HEK293 (cell line): ENCODE data around the gene IL24.

Experiments
- CTCF ChIA-PET: fragments of 350-600 bp; formaldehyde crosslinking; extraction: SDS; loops from one replicate; lab custom pipeline; 2021; ENCODE audit warnings: antibody characterized with exemption; lab: Yijun Ruan, JAX
- POLR2A ChIA-PET: fragments of 300-600 bp; formaldehyde crosslinking; extraction: SDS; loops from one replicate; lab custom pipeline; 2020; ENCODE audit warnings: antibody characterized with exemption, inconsistent platforms; lab: Yijun Ruan, JAX
- H3K27ac ChIP-seq: fragments of 200-500 bp; sonication (Bioruptor generic); 2 replicates; pipeline ENCODE4 v1.5.1; 2014; ENCODE audit warnings: low read depth, low read length, control low read depth, inconsistent platforms; ENCODE audit errors: extremely low read depth
- H3K36me3 ChIP-seq, 2 experiments: fragments of 200-500 bp in 1 of 2; sonication (Bioruptor generic) in 1 of 2; 1 replicate in 1 of 2; 2 replicates in 1 of 2; pipeline ENCODE4 v1.5.1; 2014 to 2017; ENCODE audit warnings: inconsistent platforms in 2 of 2, low read length in 2 of 2; ENCODE audit not compliant: control insufficient read depth in 2 of 2, insufficient read depth in 1 of 2
- H3K4me1 ChIP-seq: fragments of 200-500 bp; sonication (Bioruptor generic); 2 replicates; pipeline ENCODE4 v1.5.1; 2014; ENCODE audit warnings: mild to moderate bottlenecking, low read length, inconsistent platforms; ENCODE audit not compliant: control insufficient read depth, insufficient read depth
- H3K4me3 ChIP-seq: 2 replicates; pipeline ENCODE4 v1.5.1; 2011; ENCODE audit warnings: low read depth, mild to moderate bottlenecking, control low read depth, low read length, moderate library complexity
- H3K9me3 ChIP-seq: fragments of 200-500 bp; sonication (Bioruptor generic); 2 replicates; pipeline ENCODE4 v1.5.1; 2014; ENCODE audit warnings: low read depth, low read length, inconsistent platforms; ENCODE audit not compliant: control insufficient read depth, insufficient read depth
- CTCF ChIP-seq: fragments of 450-650 bp; formaldehyde crosslinking; IDR thresholded peaks from 2 replicates; pipeline ENCODE4 v1.5.1; 2016; ENCODE audit warnings: missing biosample characterization, missing genetic modification characterization
- GLI2 ChIP-seq: fragments of 450-650 bp; formaldehyde crosslinking; IDR thresholded peaks from 2 replicates; pipeline ENCODE4; 2017; ENCODE audit warnings: missing biosample characterization, missing genetic modification characterization, low read depth, borderline replicate concordance
- KLF16 ChIP-seq: fragments of 450-650 bp; formaldehyde crosslinking; IDR thresholded peaks from 2 replicates; pipeline ENCODE4 v1.5.1; 2017; ENCODE audit warnings: missing biosample characterization, missing genetic modification characterization
- KLF7 ChIP-seq: fragments of 450-650 bp; formaldehyde crosslinking; IDR thresholded peaks from 2 replicates; pipeline ENCODE4 v1.5.1; 2016; ENCODE audit warnings: missing biosample characterization, missing genetic modification characterization, borderline replicate concordance
- PRDM1 ChIP-seq: fragments of 450-650 bp; formaldehyde crosslinking; IDR thresholded peaks from 2 replicates; pipeline ENCODE4; 2016; ENCODE audit warnings: missing biosample characterization, missing genetic modification characterization
- REST ChIP-seq: fragments of 450-650 bp; formaldehyde crosslinking; IDR thresholded peaks from 2 replicates; pipeline ENCODE4 v1.5.1; 2016; ENCODE audit warnings: missing biosample characterization, missing genetic modification characterization
- ZBTB17 ChIP-seq: fragments of 450-650 bp; formaldehyde crosslinking; IDR thresholded peaks from 2 replicates; pipeline ENCODE4 v1.5.1; 2016; ENCODE audit warnings: missing biosample characterization, missing genetic modification characterization
- ZFP3 ChIP-seq: fragments of 450-650 bp; formaldehyde crosslinking; IDR thresholded peaks from 2 replicates; pipeline ENCODE4 v1.5.1; 2016; ENCODE audit warnings: low read depth, missing biosample characterization, missing genetic modification characterization
- ZNF155 ChIP-seq: fragments of 450-650 bp; formaldehyde crosslinking; IDR thresholded peaks from 2 replicates; pipeline ENCODE4 v1.5.1; 2016; ENCODE audit warnings: missing biosample characterization, missing genetic modification characterization
- ZNF19 ChIP-seq: fragments of 450-650 bp; formaldehyde crosslinking; IDR thresholded peaks from 2 replicates; pipeline ENCODE4; 2016; ENCODE audit warnings: missing biosample characterization, missing genetic modification characterization, low read depth
- ZNF202 ChIP-seq: fragments of 450-650 bp; formaldehyde crosslinking; IDR thresholded peaks from 2 replicates; pipeline ENCODE4 v1.5.1; 2016; ENCODE audit warnings: missing biosample characterization, missing genetic modification characterization, borderline replicate concordance
- ZNF214 ChIP-seq: fragments of 450-650 bp; formaldehyde crosslinking; IDR thresholded peaks from 2 replicates; pipeline ENCODE4 v1.5.1; 2017; ENCODE audit warnings: missing biosample characterization, mild to moderate bottlenecking, missing genetic modification characterization, borderline replicate concordance
- ZNF362 ChIP-seq: fragments of 450-650 bp; formaldehyde crosslinking; IDR thresholded peaks from 2 replicates; pipeline ENCODE4 v1.5.1; 2016; ENCODE audit warnings: missing biosample characterization, missing genetic modification characterization
- ZNF391 ChIP-seq: fragments of 450-650 bp; formaldehyde crosslinking; IDR thresholded peaks from 2 replicates; pipeline ENCODE4 v1.5.1; 2016; ENCODE audit warnings: low read depth, missing biosample characterization, missing genetic modification characterization, borderline replicate concordance
- ZNF501 ChIP-seq: fragments of 450-650 bp; formaldehyde crosslinking; IDR thresholded peaks from 2 replicates; pipeline ENCODE4 v1.5.1; 2016; ENCODE audit warnings: missing biosample characterization, missing genetic modification characterization
- ZNF558 ChIP-seq: fragments of 450-650 bp; formaldehyde crosslinking; IDR thresholded peaks from 2 replicates; pipeline ENCODE4 v1.5.1; 2016; ENCODE audit warnings: missing biosample characterization, missing genetic modification characterization
- ZNF600 ChIP-seq: fragments of 450-650 bp; formaldehyde crosslinking; IDR thresholded peaks from 2 replicates; pipeline ENCODE4 v1.5.1; 2016; ENCODE audit warnings: missing biosample characterization, missing genetic modification characterization
- ZNF654 ChIP-seq: fragments of 450-650 bp; formaldehyde crosslinking; IDR thresholded peaks from 2 replicates; pipeline ENCODE4 v1.5.1; 2016; ENCODE audit warnings: low read depth, missing biosample characterization, missing genetic modification characterization
- ZNF660 ChIP-seq: fragments of 450-650 bp; IDR thresholded peaks from 2 replicates; pipeline ENCODE4 v1.5.1; 2018; ENCODE audit warnings: missing biosample characterization, mild to moderate bottlenecking, missing genetic modification characterization

The IL24 gene

DNA sequence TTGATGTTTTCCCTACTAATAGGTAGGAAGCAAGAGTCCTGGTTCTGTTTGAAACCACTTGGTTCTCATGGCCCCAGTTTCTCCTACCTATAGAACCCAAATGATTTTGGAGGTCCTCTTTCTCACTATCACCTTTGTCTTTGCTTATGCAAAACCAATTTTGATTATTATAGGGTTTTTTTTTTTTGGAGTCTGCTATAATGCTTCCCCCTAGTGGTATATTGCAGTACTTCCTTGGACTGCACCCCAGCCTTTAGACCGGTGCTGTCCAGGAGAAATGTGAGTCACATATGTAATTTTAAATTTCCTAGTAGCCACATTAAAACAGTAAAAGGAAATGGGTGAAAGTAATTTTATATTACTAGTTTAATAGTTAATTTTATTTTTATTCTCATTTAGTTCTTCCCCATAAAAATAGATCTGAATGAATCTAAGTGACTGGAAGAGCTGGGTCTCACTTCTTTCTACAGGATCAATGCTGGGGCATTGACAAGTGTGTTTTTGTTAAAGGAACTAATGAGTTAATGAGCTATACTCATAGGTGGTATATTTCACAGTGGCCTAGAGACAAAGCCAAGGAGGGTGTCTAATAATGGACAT lies 13.9 kb downstream of the IL24 start:
- Histone ChIP-seq H3K36me3 (no peaks in the 10 kb centered on the region), H3K9me3 (no peaks in the 10 kb centered on the region), H3K4me1 (no peaks in the 10 kb centered on the region), H3K27ac (no peak overlapping the region), H3K4me3 (no peak overlapping the region)
- ChIA-PET POLR2A (no interaction called here), CTCF (interaction anchor here (0.5 to 4.3 kb wide), 59 partner anchors 10 to 924 kb away, joined by 3 to 73 read pairs (median 5); partner anchors contain the start of genes DYRK3, FCMR, IL20 and IL24)
- TF ChIP-seq KLF7 (tag by site-specific recombination) = no peak
- peak; percentile 71 for TF ChIP-seq ZNF654 (tag by site-specific recombination)
- 0 out of 2 replicates have a peak, but pooled peaks have one; percentile 11 for TF ChIP-seq ZNF660 (tag by site-specific recombination)
- TF ChIP-seq REST (tag by site-specific recombination) = peak; percentile 61; the same call in 1 of the 2 replicates
- no peak for TF ChIP-seq ZNF214
- TF ChIP-seq CTCF (tag by site-specific recombination) = 0 out of 2 replicates have a peak, but pooled peaks have one; percentile 14
- 0 out of 2 replicates have a peak, but pooled peaks have one; percentile 62 for TF ChIP-seq ZNF362

DNA sequence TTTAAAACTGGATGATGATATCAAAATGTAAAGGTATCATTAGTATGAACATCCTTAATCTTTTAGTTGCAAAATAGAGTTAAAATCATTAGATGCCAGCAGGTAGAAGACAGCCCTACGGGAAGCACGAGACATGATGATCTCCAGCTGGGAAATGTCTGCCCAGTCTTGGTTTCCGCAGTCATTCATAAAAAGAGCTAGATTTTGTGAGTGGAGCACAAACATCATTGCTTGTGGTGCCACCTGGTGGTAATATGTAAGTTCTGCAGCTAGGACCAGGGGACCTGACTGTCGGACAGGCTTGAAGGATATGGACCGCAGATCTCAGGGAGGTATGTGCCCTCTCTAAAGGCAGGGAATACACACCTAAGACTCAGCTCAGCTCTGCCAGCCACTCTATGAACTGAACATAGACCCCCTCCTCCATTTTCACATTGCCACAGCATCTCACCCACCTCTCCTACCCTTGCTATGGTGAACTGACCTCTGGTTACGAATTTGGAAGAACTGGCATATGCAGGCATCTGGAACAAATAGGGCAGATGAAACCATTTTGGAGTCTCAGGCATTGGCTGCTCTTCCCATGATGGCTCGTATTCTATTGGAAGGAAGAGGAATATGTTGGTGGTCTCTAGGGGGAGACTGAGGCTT lies 15.3 kb downstream of the IL24 start:
- no peaks in the 10 kb centered on the region for H3K9me3 ChIP-seq
- no peak overlapping the region for H3K4me3 ChIP-seq
- H3K4me1 ChIP-seq = no peaks in the 10 kb centered on the region
- no peak overlapping the region for H3K27ac ChIP-seq
- CTCF ChIA-PET = interaction anchor here (0.6 to 4.3 kb wide), 82 partner anchors 9 to 805 kb away, joined by 3 to 73 read pairs (median 5); partner anchors contain the start of genes DYRK3, FCMR, IL20 and IL24
- POLR2A ChIA-PET = no interaction called here
- no peaks in the 10 kb centered on the region for H3K36me3 ChIP-seq
- TF ChIP-seq CTCF (tag by site-specific recombination) (peak; percentile 56), ZNF600 (peak; percentile 60), ZNF391 (tag by site-specific recombination) (0 out of 2 replicates have a peak, but pooled peaks have one; percentile 29), PRDM1 (no peak), ZNF501 (tag by site-specific recombination) (0 out of 2 replicates have a peak, but pooled peaks have one; percentile 19), ZNF558 (peak; percentile 98), ZNF19 (tag by site-specific recombination) (no peak), ZBTB17 (tag by site-specific recombination) (peak; percentile 65), ZNF155 (tag by site-specific recombination) (no peak), ZFP3 (tag by site-specific recombination) (no peak), ZNF202 (tag by site-specific recombination) (no peak), GLI2 (tag by site-specific recombination) (no peak), KLF16 (tag by site-specific recombination) (no peak)
